ENCODE data around the gene SCN5A. TPM values are rescaled to one million over a fixed set of nuclear protein-coding genes. Genes with fewer than 3 reads are reported as not detected.

SCN5A gene
- total and polyA plus RNA-seq, 2 experiments from 2014 or later, result 10.2 to 10.6 TPM

DNA sequence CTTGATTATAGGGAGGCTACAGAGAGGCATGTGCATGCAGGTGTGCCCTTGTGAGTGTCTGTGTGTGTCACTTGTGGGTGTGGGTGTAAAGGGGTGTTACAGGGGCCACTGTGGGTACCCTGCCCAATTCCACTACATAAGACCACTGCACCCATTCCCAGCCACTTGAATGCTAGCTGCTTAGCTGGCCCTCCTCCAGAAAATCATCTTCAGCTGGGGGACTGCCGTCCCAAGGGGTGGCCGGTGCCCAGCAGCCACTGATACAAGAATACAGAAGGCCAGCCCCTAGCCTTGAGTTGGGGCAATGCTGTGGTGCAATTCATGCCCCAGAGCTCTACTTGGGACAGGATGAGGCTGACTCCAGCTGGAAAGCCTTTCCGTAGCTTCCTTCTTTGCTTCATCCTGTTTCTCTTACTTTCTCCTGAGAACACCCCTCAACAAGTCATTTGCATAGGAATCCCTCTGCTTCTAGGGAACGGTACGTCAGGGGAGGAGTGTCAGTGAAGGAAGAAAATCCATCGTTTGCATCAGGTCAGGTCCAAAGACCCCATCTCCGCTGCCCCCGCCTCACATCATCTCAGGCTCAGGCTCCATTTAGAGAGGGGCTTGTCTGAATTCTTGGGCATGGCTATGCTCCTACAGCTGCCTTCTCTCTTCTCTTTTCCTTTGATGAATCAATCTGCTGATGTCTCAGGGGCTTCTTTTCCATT is 72.0 kb downstream of the SCN5A start:
- Histone ChIP-seq H3K27ac (ENCODE audit: low read depth) (no peak overlapping the region), H3K36me3 (ENCODE audit: insufficient read depth) (no peaks in the 10 kb centered on the region), H3K4me2 (no peak overlapping the region), H4K20me1 (replicated peaks; ENCODE audit: insufficient read depth) (no peaks in the 10 kb centered on the region), H3F3A (replicated peaks; ENCODE audit: low read depth) (no peaks in the 10 kb centered on the region), H3K9me2 (ENCODE audit: insufficient read depth) (no peaks in the 10 kb centered on the region), H3K79me2 (replicated peaks; ENCODE audit: insufficient read depth) (no peaks in the 10 kb centered on the region), H3K27me3 (ENCODE audit: insufficient read depth) (no peaks in the 10 kb centered on the region), H2AFZ (no peak overlapping the region), H3K4me3 (no peak overlapping the region), H3K4me1 (ENCODE audit: insufficient read depth) (no peaks in the 10 kb centered on the region)
- Mint-ChIP-seq H3K9me3 (no peaks in the 10 kb centered on the region), H3K4me1 (peaks cover 13% of the 10 kb centered on the region; the same call in 2 of the 3 replicates), H3K27ac (no peak overlapping the region), H3K36me3 (ENCODE audit: low read depth) (peaks cover 4% of the 10 kb centered on the region; the same call in 1 of the 3 replicates), H3K4me3 (no peak overlapping the region), H3K27me3 (ENCODE audit: insufficient read depth, low read depth, poor library complexity) (peaks cover 8% of the 10 kb centered on the region)
- ATAC-seq (no peak), DNase-seq (ENCODE audit: low spot score) (peak; percentile 17)
- TF ChIP-seq ZNF331 (CRISPR knock-in tag; IDR thresholded peaks at IDR 0.05; ENCODE audit: low read depth) (no peak), EZH2phosphoT487 (IDR thresholded peaks at IDR 0.05; ENCODE audit: unreplicated experiment) (no peak), ZNF114 (CRISPR knock-in tag; IDR thresholded peaks at IDR 0.05) (no peak), STAT1 (IDR thresholded peaks at IDR 0.05; ENCODE audit: unreplicated experiment) (no peak), NANOG (IDR thresholded peaks at IDR 0.05; ENCODE audit: borderline replicate concordance) (no peak), JUNB (IDR thresholded peaks at IDR 0.05; ENCODE audit: unreplicated experiment) (no peak), CREB1 (CRISPR knock-in tag; IDR thresholded peaks at IDR 0.05; ENCODE audit: low read depth) (no peak), EZH2 (IDR thresholded peaks at IDR 0.05; ENCODE audit: low read depth, unreplicated experiment) (no peak), POLR2AphosphoS5 (IDR thresholded peaks at IDR 0.05; ENCODE audit: low read depth) (no peak)
- TF ChIP-seq, protein P1, sequence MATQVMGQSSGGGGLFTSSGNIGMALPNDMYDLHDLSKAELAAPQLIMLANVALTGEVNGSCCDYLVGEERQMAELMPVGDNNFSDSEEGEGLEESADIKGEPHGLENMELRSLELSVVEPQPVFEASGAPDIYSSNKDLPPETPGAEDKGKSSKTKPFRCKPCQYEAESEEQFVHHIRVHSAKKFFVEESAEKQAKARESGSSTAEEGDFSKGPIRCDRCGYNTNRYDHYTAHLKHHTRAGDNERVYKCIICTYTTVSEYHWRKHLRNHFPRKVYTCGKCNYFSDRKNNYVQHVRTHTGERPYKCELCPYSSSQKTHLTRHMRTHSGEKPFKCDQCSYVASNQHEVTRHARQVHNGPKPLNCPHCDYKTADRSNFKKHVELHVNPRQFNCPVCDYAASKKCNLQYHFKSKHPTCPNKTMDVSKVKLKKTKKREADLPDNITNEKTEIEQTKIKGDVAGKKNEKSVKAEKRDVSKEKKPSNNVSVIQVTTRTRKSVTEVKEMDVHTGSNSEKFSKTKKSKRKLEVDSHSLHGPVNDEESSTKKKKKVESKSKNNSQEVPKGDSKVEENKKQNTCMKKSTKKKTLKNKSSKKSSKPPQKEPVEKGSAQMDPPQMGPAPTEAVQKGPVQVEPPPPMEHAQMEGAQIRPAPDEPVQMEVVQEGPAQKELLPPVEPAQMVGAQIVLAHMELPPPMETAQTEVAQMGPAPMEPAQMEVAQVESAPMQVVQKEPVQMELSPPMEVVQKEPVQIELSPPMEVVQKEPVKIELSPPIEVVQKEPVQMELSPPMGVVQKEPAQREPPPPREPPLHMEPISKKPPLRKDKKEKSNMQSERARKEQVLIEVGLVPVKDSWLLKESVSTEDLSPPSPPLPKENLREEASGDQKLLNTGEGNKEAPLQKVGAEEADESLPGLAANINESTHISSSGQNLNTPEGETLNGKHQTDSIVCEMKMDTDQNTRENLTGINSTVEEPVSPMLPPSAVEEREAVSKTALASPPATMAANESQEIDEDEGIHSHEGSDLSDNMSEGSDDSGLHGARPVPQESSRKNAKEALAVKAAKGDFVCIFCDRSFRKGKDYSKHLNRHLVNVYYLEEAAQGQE (IDR thresholded peaks at IDR 0.05; ENCODE audit: unreplicated experiment), result no peak
- TF ChIP-seq, protein P2, sequence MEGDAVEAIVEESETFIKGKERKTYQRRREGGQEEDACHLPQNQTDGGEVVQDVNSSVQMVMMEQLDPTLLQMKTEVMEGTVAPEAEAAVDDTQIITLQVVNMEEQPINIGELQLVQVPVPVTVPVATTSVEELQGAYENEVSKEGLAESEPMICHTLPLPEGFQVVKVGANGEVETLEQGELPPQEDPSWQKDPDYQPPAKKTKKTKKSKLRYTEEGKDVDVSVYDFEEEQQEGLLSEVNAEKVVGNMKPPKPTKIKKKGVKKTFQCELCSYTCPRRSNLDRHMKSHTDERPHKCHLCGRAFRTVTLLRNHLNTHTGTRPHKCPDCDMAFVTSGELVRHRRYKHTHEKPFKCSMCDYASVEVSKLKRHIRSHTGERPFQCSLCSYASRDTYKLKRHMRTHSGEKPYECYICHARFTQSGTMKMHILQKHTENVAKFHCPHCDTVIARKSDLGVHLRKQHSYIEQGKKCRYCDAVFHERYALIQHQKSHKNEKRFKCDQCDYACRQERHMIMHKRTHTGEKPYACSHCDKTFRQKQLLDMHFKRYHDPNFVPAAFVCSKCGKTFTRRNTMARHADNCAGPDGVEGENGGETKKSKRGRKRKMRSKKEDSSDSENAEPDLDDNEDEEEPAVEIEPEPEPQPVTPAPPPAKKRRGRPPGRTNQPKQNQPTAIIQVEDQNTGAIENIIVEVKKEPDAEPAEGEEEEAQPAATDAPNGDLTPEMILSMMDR (conservative IDR thresholded peaks at IDR 0.05; ENCODE audit: low read depth in 2 of 2), result no peak
- TF ChIP-seq, protein P3, sequence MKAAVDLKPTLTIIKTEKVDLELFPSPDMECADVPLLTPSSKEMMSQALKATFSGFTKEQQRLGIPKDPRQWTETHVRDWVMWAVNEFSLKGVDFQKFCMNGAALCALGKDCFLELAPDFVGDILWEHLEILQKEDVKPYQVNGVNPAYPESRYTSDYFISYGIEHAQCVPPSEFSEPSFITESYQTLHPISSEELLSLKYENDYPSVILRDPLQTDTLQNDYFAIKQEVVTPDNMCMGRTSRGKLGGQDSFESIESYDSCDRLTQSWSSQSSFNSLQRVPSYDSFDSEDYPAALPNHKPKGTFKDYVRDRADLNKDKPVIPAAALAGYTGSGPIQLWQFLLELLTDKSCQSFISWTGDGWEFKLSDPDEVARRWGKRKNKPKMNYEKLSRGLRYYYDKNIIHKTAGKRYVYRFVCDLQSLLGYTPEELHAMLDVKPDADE (IDR thresholded peaks at IDR 0.05), result no peak
- TF ChIP-seq, protein P4, sequence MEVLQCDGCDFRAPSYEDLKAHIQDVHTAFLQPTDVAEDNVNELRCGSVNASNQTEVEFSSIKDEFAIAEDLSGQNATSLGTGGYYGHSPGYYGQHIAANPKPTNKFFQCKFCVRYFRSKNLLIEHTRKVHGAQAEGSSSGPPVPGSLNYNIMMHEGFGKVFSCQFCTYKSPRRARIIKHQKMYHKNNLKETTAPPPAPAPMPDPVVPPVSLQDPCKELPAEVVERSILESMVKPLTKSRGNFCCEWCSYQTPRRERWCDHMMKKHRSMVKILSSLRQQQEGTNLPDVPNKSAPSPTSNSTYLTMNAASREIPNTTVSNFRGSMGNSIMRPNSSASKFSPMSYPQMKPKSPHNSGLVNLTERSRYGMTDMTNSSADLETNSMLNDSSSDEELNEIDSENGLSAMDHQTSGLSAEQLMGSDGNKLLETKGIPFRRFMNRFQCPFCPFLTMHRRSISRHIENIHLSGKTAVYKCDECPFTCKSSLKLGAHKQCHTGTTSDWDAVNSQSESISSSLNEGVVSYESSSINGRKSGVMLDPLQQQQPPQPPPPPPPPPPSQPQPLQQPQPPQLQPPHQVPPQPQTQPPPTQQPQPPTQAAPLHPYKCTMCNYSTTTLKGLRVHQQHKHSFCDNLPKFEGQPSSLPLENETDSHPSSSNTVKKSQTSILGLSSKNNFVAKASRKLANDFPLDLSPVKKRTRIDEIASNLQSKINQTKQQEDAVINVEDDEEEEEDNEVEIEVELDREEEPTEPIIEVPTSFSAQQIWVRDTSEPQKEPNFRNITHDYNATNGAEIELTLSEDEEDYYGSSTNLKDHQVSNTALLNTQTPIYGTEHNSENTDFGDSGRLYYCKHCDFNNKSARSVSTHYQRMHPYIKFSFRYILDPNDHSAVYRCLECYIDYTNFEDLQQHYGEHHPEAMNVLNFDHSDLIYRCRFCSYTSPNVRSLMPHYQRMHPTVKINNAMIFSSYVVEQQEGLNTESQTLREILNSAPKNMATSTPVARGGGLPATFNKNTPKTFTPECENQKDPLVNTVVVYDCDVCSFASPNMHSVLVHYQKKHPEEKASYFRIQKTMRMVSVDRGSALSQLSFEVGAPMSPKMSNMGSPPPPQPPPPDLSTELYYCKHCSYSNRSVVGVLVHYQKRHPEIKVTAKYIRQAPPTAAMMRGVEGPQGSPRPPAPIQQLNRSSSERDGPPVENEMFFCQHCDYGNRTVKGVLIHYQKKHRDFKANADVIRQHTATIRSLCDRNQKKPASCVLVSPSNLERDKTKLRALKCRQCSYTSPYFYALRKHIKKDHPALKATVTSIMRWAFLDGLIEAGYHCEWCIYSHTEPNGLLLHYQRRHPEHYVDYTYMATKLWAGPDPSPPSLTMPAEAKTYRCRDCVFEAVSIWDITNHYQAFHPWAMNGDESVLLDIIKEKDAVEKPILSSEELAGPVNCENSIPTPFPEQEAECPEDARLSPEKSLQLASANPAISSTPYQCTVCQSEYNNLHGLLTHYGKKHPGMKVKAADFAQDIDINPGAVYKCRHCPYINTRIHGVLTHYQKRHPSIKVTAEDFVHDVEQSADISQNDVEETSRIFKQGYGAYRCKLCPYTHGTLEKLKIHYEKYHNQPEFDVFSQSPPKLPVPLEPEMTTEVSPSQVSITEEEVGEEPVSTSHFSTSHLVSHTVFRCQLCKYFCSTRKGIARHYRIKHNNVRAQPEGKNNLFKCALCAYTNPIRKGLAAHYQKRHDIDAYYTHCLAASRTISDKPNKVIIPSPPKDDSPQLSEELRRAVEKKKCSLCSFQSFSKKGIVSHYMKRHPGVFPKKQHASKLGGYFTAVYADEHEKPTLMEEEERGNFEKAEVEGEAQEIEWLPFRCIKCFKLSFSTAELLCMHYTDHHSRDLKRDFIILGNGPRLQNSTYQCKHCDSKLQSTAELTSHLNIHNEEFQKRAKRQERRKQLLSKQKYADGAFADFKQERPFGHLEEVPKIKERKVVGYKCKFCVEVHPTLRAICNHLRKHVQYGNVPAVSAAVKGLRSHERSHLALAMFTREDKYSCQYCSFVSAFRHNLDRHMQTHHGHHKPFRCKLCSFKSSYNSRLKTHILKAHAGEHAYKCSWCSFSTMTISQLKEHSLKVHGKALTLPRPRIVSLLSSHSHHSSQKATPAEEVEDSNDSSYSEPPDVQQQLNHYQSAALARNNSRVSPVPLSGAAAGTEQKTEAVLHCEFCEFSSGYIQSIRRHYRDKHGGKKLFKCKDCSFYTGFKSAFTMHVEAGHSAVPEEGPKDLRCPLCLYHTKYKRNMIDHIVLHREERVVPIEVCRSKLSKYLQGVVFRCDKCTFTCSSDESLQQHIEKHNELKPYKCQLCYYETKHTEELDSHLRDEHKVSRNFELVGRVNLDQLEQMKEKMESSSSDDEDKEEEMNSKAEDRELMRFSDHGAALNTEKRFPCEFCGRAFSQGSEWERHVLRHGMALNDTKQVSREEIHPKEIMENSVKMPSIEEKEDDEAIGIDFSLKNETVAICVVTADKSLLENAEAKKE (CRISPR knock-in tag; IDR thresholded peaks at IDR 0.05), result no peak
